Lower lobe of right lung (tissue), 2 donors: Measurements from ENCODE around the gene C1QTNF5. TPM values are rescaled to one million over a fixed set of nuclear protein-coding genes. Genes with fewer than 3 reads are reported as not detected.

Experiments used
- ATAC-seq, 2 donors: fragments of 200-7000 bp; cut with Tn5 transposase; one replicate each; pipeline ENCODE4 v1.9.1; 2020 to 2022; ENCODE audit warnings: mild to moderate bottlenecking in 2 of 2, moderate library complexity in 2 of 2
- DNase-seq: peaks from one replicate; pipeline ENCODE4 v3.0.0-alpha.2; 2020
- H3K27ac ChIP-seq: fragments of 200-600 bp; one replicate; pipeline ENCODE4 v1.8.0; 2022
- H3K27me3 ChIP-seq: fragments of 200-600 bp; one replicate; pipeline ENCODE4 v1.8.0; 2022; ENCODE audit warnings: low read depth
- H3K36me3 ChIP-seq: fragments of 200-600 bp; one replicate; pipeline ENCODE4 v1.8.0; 2022; ENCODE audit warnings: mild to moderate bottlenecking
- H3K4me1 ChIP-seq: fragments of 200-600 bp; one replicate; pipeline ENCODE4 v1.8.0; 2022
- H3K4me3 ChIP-seq: fragments of 200-600 bp; one replicate; pipeline ENCODE4 v1.8.0; 2022; ENCODE audit warnings: mild to moderate bottlenecking
- H3K9me3 ChIP-seq: fragments of 200-600 bp; one replicate; pipeline ENCODE4 v1.8.0; 2022
- intact Hi-C: fragments of 100-400 bp; cut with DNase I; formaldehyde crosslinking; loops from one replicate; pipeline ENCODE4 v1.11.0; 2022
- total RNA-seq: library from RNA; stranded (reverse); fragmentation: NEBNext Ultra II Directional; extraction: Animal tissue kit (Norgen Biotek cat#: 25700); gene quantifications from one replicate; pipeline ENCODE4 v1.2.1, GENCODE V29; 2021
- TF ChIP-seq, protein P1 (sequence below): fragments of 200-600 bp; IDR thresholded peaks from one replicate; pipeline ENCODE4 v1.8.0; 2022; ENCODE audit warnings: antibody characterized with exemption, mild to moderate bottlenecking
- donor health status: DM: no; HTN: yes; CAD: no; lungs with severe emphysema.

Gene C1QTNF5
- total RNA-seq, 1 donor from 2014 or later: 28.2 TPM

DNA sequence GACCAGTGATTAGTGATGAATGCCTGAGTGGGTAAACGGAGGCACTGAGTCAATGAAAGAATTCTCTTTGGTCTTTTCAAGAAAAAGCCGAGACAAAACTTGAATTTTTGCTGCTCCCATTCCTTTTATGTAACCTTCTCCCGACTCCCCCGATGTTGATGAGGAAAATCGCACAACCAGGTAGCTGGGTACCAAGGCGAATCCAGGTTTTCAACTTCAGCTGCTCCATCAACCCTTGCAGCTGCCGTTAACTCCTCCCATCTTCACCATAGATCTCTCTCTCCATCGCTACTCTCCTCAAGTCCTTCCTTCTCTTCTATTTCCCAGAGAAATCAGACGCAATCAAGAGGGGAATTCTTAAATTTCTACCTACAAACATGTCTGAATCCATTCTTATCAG, 41.4 kb upstream of the C1QTNF5 start:
- Histone ChIP-seq H3K27me3 (no peaks in the 10 kb centered on the region), H3K36me3 (no peaks in the 10 kb centered on the region), H3K9me3 (no peaks in the 10 kb centered on the region), H3K4me1 (peaks cover 14% of the 10 kb centered on the region), H3K4me3 (peak overlapping the region; percentile 51), H3K27ac (peak overlapping the region; percentile 66)
- intact Hi-C loops: no loop called here
- no peak for DNase-seq
- no peak for ATAC-seq
- TF ChIP-seq, protein P1, sequence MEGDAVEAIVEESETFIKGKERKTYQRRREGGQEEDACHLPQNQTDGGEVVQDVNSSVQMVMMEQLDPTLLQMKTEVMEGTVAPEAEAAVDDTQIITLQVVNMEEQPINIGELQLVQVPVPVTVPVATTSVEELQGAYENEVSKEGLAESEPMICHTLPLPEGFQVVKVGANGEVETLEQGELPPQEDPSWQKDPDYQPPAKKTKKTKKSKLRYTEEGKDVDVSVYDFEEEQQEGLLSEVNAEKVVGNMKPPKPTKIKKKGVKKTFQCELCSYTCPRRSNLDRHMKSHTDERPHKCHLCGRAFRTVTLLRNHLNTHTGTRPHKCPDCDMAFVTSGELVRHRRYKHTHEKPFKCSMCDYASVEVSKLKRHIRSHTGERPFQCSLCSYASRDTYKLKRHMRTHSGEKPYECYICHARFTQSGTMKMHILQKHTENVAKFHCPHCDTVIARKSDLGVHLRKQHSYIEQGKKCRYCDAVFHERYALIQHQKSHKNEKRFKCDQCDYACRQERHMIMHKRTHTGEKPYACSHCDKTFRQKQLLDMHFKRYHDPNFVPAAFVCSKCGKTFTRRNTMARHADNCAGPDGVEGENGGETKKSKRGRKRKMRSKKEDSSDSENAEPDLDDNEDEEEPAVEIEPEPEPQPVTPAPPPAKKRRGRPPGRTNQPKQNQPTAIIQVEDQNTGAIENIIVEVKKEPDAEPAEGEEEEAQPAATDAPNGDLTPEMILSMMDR: no peak

DNA sequence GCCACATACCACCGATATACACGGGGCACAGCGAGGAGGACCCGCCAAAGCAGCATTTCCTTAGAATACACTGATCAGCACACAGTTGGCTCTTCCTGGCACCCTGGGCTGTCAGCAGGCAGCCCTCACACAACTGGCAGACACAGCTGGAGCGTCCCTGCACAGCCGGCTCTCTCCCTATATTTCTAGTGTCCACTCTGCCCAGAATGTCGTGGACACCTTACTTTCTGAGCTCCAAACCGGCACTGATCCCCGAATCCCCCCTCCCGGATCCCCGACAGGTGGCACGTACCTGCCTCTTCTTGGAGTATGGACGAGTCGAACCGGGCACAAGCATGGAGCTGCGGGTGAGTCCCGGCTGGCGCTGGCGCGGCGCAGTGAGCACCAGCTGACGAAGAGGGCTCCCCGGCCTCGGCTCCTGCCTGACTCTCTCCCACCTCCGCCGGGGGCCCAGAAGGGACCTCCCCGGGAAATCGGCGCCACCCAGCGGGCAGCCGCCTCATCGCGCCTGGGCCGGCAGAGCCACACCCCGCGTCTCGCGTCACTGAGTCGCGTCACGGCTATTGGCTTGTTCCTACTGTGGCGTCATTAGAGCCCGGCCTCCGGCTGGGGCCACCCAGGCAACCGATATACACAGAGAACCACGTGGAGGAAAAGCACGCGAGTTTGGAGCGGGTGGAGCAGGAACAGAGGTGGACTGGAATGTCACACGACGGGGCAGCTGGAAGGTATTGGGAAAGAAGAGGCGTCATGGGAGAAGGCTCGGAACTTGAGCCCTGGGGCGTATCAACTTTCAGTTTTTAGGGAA, 40.7 kb upstream of the C1QTNF5 start, which contains the start of gene USP2:
Gene USP2, minus strand, starts transcription at position 510 of the 808 bp plus-strand sequence. CDS start 8,210 bp downstream, outside the sequence.
- no peaks in the 10 kb centered on the region for H3K36me3 ChIP-seq
- H3K27me3 ChIP-seq: no peaks in the 10 kb centered on the region
- TF ChIP-seq, protein P1: peak; percentile 89
- peak; percentile 98 to 99 for ATAC-seq
- H3K4me1 ChIP-seq: peaks cover 20% of the 10 kb centered on the region
- DNase-seq: peak; percentile 98
- H3K4me3 ChIP-seq: peak within 1 kb of the TSS; percentile 51
- intact Hi-C loops: no loop called here
- H3K9me3 ChIP-seq: no peaks in the 10 kb centered on the region
- peak within 1 kb of the TSS; percentile 66 for H3K27ac ChIP-seq

DNA sequence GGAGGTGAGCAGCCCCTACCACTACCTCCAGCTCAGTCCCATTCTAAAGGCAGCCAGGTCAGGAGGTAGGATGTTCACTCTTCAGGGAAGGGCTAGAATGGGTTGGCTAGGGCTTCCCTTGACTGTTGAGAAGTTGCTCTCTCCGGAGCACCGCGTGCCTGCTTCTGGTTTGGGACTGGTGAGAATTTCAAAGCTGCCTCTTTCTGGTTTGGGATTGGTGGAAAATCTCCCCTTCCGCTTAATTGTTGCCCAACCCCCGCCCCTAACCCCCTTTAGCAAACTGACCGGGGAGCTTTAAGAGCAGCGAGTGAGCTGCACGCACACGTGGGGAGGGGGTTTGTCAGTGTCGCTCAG, 40.1 kb upstream of the C1QTNF5 start:
- H3K27me3 ChIP-seq: no peaks in the 10 kb centered on the region
- ATAC-seq (no peak), DNase-seq (no peak)
- no peaks in the 10 kb centered on the region for H3K36me3 ChIP-seq
- peaks cover 26% of the 10 kb centered on the region for H3K4me1 ChIP-seq
- intact Hi-C loops: no loop called here
- TF ChIP-seq, protein P1: no peak
- peak overlapping the region; percentile 66 for H3K27ac ChIP-seq
- peak overlapping the region; percentile 51 for H3K4me3 ChIP-seq
- H3K9me3 ChIP-seq: no peaks in the 10 kb centered on the region

DNA sequence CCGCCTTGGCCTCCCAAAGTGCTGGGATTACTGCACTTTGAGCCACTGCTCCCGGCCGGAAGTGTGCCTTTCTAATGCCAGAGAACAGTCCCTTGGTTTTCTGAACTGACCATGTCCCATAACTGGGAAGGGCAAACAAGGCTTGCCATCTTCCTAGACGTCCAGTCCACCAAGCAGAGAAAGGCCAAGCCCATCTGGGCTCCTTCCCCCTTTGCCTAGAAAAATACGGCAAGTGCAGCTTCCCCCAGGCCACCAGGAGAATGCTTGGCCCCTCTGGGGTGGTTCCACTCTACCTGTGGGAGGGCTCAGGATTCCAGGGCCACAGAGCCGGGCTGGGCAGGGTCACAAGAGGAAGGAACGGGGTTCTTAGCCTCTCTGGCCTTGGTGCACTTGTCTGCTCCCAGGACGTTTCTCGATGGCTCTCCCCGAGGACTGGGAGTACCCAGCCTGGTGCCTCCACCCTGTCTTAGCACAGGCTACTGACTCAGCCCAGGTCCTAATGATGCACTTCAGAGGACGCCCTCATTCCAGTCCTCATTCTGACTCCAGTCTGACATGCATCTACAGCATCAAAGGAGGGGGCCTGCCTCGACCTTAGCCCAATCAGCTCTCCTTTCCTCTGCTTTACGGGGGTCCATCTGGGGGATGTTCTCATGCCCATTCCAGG, 39.6 kb upstream of the C1QTNF5 start:
- intact Hi-C loops: no loop called here
- H3K4me3 ChIP-seq: no peak overlapping the region
- no peaks in the 10 kb centered on the region for H3K27me3 ChIP-seq
- DNase-seq: no peak
- H3K27ac ChIP-seq: no peak overlapping the region
- H3K9me3 ChIP-seq: no peaks in the 10 kb centered on the region
- no peak for ATAC-seq
- TF ChIP-seq, protein P1: no peak
- H3K36me3 ChIP-seq: no peaks in the 10 kb centered on the region
- H3K4me1 ChIP-seq: peaks cover 31% of the 10 kb centered on the region

DNA sequence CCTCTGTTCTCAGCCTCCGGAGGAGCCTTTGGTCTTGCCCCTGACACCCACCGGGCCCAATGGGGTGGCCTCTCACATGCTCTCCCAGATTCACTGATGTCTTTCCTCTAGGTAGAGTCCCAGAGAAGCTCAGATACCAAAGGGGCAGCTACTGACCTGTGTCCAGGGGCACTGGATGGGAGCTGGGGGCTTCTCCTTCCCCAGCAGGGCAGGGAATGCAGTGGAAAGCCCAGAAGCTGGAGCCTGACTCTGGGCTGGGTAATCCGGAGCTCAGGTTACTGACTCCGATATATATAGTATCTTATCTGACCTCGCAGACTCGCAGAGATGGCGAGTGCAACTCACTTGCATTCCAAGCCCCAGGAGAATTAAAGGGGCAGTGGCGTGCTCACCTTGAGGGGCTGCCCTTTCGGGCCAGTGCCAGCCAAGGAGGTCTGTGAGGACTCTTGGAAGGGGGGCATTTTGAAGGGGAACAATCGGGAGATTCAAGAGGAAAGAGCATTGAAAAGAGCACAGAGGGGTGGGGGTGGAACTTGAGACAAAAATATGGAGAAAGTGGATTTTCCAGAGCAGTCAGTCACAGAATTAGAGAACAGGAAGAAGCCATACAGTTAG, 38.3 kb upstream of the C1QTNF5 start:
- ATAC-seq (no peak), DNase-seq (no peak)
- TF ChIP-seq, protein P1: no peak
- no peak overlapping the region for H3K4me3 ChIP-seq
- H3K4me1 ChIP-seq: peaks cover 42% of the 10 kb centered on the region
- no peaks in the 10 kb centered on the region for H3K27me3 ChIP-seq
- H3K36me3 ChIP-seq: no peaks in the 10 kb centered on the region
- H3K9me3 ChIP-seq: no peaks in the 10 kb centered on the region
- intact Hi-C loops: no loop called here
- H3K27ac ChIP-seq: no peak overlapping the region
